Measurements from ENCODE around the gene PES1.
"Not testable (repeated sequence)": the region's sequence is repeated elsewhere in the genome, so short reads cannot be mapped to it uniquely, and the experiment has no call there.

The PES1 gene

DNA sequence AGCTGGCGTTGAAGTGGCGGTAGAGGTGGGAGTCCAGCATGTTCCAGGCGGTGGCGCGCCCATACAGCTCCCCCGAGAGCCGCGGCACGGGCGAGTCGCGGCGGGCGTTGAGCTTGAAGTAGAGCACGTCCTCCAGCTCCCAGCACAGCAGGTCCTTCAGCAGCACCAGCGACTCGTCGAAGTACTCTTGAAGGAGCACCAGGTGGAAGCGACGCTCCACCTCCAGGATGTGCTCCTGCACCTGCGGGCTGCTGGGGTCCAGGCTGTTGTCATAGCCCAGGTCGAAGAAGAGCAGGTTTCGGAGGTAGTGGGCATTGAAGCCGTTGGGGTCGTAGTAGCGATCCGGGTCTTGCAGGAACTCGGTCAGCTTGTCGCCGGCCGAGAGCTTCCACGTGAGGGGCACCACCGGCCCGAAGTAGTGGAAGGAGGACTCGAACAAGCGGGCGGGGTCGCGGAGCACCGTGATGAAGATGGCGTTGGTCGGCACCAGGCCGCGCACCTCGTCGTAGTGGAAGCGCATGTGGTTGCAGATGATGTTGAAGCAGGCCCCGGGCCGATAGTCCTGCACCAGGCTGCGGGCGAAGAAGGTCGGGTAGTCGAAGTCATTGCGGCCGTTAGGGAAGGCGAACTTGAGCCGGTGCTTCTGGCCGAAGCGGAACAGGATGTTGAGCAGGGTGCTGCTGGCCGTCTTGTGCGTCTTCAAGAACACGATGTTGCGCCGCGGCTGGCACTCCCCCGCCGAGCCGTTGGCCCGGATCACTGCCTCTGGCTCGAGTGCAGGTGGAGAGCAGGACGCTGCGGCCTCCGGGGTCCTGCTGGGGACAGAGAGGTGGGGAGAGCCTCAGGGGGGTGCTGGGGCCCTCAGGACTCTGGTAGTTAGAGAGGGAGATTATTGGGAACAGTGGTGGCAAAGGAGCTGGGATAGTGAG lies 36.2 kb downstream of the PES1 start:
- no peak for DNase-seq (ENCODE audit: low spot score)

DNA sequence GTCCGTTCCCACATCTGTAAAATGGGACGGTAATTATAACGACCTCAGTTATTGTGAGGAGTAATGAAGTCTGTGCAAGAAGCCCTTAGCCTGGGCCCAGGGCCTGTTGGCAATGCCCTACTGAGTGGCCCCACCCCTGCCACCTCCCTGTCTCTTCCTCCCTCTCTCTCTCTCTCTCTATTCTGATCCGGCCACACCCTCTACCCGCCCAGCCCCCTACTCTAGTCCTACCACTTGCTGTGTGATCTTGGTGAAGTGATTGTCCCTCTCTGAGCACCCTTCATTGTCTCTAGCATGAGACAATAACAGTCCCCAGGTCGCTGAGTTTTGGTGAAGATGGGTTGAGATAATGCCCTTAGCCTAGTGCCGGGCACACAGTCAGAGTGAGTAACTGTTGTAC lies 37.7 kb downstream of the PES1 start:
- no peak for DNase-seq (ENCODE audit: low spot score)

DNA sequence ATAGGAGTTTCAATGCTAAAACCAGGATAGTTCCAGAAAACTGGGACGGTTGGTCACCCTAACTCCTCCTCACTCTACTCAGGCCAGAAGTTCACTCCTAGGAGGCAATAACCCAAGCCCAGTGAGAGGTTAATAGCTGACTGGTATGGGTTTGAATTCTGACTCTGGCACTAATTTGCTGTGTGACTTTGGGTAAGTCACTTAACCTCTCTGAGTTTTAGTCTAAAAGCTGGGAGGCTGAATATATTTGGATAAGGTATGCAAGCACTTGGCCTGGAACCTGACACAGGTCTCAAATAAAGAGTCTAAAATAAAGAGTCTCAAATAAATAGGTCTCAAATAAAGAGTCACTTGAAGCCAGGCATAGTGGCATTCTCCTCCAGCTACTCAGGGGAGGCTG lies 39.0 kb downstream of the PES1 start:
- DNase-seq (ENCODE audit: low spot score) = no peak

DNA sequence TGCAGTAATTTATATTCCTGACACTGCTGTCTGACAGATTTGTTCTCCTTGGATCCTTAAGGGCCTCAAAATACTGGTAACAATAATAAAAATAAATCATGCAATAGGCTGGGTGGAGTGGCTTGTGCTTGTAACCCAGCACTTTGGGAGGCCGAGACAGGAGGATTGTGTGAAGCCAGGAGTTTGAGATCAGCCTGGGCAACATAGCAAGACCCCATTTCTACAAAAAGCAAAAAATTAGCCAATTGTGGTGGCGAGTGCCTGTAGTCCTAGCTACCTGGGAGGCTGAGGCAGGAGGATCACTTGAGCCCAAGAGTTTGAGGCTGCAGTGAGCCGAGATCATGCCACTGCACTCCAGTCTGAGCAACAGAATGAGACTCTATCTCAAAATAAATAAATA lies 39.9 kb downstream of the PES1 start:
- not testable (repeated sequence) for DNase-seq (ENCODE audit: low spot score)

DNA sequence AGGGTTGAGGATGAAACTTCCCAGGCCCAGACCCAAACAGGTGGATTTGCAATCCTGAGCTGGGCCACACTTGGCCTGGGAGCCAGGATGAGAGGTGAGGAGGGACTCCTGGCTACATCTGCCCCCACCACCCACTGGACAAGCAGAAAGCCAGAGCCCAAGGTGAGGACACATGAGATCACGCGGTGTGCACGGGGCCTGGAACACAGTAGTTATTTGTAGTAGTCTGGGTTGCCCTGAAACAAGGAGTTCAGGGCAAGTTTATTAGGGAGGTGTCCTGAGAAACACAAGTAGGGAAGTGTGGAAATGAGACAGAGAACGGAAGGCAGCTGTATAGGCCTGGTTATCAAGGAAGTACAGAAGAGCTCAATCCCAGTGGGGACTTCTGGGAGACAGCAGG lies 44.5 kb downstream of the PES1 start:
- DNase-seq (ENCODE audit: low spot score) = no peak

DNA sequence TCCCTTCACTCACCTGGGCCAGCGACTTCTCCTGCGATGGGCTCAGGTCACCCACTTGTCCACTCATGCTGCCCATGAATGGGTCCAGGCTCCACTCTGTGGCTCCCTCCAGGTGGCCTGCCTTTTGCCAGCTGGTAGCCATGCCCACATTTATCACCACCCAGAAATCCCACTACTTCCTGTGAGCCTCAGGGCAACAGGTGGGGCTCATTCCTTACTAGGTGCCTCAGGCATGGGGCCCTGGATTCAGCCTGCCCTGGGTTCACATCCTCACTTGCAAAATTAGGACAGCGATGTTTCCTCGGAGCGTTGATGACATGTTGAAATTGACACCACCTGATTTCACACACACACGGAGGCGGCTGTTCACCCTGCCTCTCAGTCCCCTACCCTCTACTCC lies 45.1 kb downstream of the PES1 start, which contains the start of gene SEC14L6:
Gene SEC14L6, minus strand, starts transcription at position 126 of the 400 bp plus-strand sequence. Its CDS starts 59 bp downstream, at position 67.
- no peak for DNase-seq (ENCODE audit: low spot score)

DNA sequence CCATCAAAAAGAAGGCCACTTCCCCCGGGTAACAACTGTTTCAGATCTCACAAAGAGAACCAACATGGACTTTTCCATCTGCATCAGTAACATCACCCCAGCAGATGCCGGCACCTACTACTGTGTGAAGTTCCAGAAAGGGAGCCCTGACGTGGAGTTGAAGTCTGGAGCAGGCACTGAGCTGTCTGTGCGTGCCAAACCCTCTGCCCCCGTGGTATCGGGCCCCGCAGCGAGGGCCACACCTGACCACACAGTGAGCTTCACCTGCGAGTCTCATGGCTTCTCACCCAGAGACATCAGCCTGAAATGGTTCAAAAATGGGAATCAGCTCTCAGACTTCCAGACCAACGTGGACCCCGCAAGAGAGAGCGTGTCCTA lies 48.9 kb downstream of the PES1 start:
- DNase-seq (ENCODE audit: low spot score) = no peak

DNA sequence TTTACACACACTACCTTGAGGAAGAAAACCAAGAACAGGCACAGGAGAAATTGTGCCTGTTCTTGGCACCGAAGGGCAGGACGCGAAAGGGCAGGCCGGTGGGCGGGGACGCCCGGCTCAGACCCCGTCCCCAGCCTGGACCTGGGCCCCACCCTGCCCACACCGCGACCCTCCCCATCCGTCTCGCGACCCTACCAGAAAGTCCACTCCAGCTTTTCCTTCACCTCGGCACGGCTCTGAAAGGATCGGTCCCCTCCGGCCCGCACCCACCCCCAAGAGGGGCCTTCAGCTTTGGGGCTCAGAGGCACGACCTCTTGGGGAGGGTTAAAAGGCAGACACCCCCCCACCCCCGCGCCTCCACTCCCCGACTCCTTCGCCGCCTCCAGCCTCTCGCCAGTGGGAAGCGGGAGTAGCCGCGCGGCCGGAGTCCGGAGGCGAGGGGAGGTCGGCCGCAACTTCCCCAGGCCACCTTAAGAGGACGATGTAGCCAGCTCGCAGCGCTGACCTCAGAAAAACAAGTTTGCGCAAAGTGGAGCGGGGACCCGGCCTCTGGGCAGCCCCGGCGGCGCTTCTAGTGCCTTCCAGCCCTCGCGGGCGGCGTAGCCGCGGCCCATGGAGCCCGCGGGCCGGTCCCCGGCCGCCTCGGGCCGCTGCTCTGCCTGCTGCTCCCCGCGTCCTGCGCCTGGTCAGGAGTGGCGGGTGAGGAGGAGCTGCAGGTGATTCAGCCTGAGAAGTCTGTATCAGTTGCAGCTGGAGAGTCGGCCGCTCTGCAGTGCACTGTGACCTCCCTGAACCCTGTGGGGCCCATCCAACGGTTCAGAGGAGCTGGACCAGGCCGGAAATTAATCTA lies 49.5 kb downstream of the PES1 start:
- no peak for DNase-seq (ENCODE audit: low spot score)

DNA sequence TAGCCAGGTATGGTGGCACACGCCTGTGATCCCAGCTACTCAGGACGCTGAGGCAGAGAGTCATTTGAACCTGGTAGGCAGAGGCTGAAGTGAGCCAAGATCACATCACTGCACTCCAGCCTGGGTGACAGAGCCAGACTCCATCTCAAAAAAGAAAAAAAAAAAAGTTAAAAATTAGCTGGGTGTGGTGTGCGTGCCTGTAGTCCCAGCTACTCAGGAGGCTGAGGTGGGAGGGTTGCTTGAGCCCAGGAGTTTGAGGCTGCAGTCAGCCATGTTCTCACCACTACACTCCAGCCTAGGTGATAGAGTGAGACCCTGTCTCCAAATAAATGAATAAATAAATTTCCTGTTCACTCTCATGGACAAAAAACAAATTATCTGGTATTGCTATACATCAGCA lies 50.2 kb downstream of the PES1 start:
- not testable (repeated sequence) for DNase-seq (ENCODE audit: low spot score)

DNA sequence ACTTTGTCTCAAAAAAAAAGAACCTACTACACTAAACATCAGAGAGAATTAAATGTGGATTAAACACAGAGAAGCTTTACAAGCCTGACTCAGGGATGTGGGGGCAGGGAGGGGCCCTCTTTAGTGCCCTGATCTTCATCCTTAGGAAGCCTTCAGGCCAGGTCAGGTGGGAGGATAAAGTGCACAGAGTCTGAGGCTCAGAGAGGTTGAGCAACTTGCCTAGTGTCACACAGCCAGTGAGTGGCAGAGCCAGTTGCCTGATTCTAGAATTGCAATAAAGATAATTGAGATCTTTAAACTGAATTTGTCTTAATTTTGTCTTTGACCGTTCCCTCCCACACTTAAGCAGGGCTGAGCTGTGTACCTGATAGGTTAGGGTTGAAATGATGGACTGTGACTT lies 52.3 kb downstream of the PES1 start:
- DNase-seq (ENCODE audit: low spot score) = no peak

DNA sequence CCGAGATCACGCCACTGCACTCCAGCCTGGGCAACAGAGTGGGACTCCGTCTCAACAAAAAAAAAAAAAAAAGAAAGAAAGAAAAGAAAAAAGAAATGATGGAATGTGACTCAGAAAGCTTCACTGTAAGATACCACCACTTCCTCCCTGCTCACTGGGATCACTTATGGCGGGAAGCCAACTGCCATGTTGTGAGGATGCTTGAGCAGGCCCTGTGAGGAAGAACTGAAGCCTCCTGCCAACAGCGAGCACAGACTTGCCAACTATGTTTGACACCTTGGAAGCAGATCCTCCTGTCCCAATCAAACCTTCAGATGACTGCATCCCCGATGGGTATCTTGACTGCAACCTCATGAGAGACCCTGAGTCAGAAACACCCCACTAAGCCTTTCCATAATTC lies 53.4 kb downstream of the PES1 start:
- DNase-seq (ENCODE audit: low spot score) = no peak

DNA sequence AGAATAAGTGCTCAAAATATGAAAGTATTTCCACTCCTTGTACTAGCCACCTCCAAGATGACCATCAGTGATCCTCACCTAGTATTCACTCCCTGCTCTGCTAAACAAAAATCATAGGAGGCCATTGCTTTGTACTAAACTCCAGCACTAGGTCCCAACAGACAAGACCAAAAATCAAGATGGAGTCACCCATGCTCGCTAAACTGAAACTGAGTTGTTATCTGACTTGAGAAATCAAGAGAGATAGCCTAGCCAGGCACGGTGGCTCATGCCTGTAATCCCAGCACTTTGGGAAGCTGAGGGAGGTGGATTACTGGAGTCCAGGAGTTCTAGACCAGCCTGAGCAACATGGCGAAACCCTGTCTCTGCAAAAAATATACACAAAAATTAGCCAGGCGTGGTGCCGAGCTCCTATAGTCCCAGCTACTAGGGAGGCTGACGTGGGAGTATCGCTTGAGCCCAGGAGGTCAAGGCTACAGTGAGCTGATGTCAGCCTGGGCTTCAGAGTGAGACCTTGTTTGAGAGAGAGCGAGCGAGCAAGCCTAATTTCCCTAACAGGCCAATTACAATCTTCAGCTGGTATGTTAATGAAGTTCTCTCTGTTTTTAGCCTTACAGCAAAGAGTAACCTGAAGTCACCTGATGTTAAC lies 54.5 kb downstream of the PES1 start:
- no peak for DNase-seq (ENCODE audit: low spot score)

DNA sequence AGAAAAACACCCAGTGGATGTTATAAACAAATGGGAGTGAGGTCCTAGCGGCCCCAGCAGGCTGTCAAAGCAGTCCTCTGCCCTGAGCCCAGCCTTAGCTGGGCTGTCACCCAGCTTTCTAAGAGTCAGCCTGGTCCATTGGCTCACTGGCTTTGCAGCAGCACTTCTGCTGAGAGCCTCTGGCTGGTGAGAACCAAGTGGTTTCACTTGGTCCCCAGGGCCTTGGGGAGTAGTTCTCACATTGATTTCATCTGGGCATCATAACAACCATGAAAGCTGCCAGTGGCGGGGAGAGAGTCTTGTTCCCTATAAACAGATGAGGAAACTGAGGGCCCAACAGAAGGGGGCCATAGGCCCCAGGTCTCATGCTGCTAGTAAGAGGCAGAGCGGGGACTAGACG lies 56.5 kb downstream of the PES1 start:
- no peak for DNase-seq (ENCODE audit: low spot score)

DNA sequence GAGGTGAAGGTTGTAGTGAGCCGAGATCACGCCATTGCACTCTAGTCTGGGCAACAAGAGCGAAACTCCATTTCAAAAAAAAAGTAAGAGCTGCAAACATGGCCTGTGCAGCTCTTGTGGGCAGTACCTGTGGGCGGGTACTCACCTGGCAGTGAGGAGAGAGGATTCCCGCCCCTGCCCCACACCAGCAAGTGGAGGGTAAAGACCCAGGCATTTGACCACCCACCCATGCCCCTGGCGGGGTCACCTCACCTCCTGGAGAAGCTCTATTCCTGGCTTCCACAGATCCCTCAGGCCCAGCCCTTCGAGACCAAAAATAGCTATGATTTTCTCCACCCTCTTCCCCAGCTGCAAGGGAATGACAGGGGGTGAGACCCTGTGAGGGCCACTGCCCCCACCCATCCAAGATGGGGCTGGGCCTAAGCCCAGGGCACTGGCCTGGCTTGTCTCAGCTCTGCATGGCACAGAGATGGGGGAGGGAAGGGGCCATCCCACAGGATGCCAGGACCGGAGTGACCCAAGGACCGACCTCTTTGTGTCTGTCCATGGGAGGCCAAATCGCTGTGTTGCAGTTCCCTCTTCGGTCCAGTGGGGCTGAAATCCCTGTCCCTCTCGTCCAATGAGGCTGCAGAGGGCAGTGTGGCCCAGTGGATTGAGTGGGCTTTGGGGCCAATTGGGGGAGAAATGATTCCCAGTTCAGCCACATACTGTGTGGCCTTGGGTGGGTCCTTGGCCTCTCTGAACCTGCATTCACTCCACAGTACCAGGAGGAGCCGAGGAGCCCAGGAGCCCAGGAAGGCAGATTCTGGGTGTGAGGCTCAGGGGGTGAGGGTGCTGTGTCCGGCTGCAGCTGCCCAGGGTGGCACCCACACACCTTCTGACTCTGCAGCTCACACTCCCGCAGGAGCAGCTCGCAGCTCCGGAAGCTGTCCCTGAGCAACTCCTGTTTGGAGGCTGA lies 59.8 kb downstream of the PES1 start:
- no peak for DNase-seq (ENCODE audit: low spot score)

DNA sequence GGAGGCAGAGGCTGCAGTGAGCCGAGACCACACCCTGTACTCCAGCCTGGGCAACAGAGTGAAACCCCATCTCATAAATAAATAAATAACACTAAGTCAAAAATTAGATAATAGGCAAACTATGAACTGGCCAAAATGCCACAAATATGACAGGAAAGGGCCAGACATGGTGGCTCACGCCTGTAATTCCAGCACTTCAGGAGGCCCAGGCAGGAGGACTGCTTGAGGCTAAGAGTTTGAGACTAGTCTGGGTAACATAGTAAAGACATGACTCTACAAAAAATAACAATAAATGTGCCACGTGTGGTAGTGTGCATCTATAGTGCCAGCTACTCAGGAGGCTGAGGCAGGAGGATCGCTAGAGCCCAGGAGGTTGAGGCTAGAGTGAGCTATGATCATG lies 65.1 kb downstream of the PES1 start:
- DNase-seq (ENCODE audit: low spot score) = no peak

All from D341Med (cell line).